ENCODE measurements around the gene MARCHF11. TPM values are rescaled to one million over a fixed set of nuclear protein-coding genes. Genes with fewer than 3 reads are reported as not detected.

MARCHF11 gene
- total and polyA plus RNA-seq, 2 experiments from 2014 or later: not detected

GRCh38 chr5:16115140-16115539 lies 64.5 kb downstream of the MARCHF11 start:
- Histone ChIP-seq H3K9ac (no peak overlapping the region), H3K4me1 (ENCODE audit: insufficient read depth) (no peaks in the 10 kb centered on the region), H3K27me3 (replicated peaks; ENCODE audit: insufficient read depth) (no peaks in the 10 kb centered on the region), H3K79me2 (ENCODE audit: insufficient read depth) (no peaks in the 10 kb centered on the region), H4K20me1 (ENCODE audit: insufficient read depth) (no peaks in the 10 kb centered on the region), H2AFZ (no peak overlapping the region), H3K4me2 (ENCODE audit: unreplicated experiment) (no peak overlapping the region), H3K9me2 (ENCODE audit: insufficient read depth) (no peaks in the 10 kb centered on the region), H3F3A (ENCODE audit: insufficient read depth) (no peaks in the 10 kb centered on the region), H3K4me3 (no peak overlapping the region), H3K27ac (no peak overlapping the region), H3K9me3 (ENCODE audit: low read depth) (no peaks in the 10 kb centered on the region), H3K36me3 (ENCODE audit: low read depth) (no peaks in the 10 kb centered on the region)
- WGBS, 2 experiments (ENCODE audit: low coverage in 1 of 2, low lambda C conversion rate in 2 of 2, missing lambda C conversion rate in 2 of 2): 49 to 54% methylated on average over 8 of the region's 8 CpGs
- DNase-seq: no peak
- no peak for TF ChIP-seq EZH2phosphoT487 (IDR thresholded peaks at IDR 0.05; ENCODE audit: insufficient read depth, low read depth)
- TF ChIP-seq EZH2 (IDR thresholded peaks at IDR 0.05; ENCODE audit: insufficient read depth, poor library complexity, severe bottlenecking): no peak
- in situ Hi-C loops (cut with MboI): no loop called here

- Histone ChIP-seq H3K9me2 (ENCODE audit: insufficient read depth) (no peaks in the 10 kb centered on the region), H3K9me3 (ENCODE audit: low read depth) (no peaks in the 10 kb centered on the region), H2AFZ (no peak overlapping the region), H3K27ac (no peak overlapping the region), H3K4me1 (ENCODE audit: insufficient read depth) (no peaks in the 10 kb centered on the region), H4K20me1 (ENCODE audit: insufficient read depth) (no peaks in the 10 kb centered on the region), H3K4me2 (ENCODE audit: unreplicated experiment) (no peak overlapping the region), H3K4me3 (no peak overlapping the region), H3K9ac (no peak overlapping the region), H3K27me3 (replicated peaks; ENCODE audit: insufficient read depth) (no peaks in the 10 kb centered on the region), H3F3A (ENCODE audit: insufficient read depth) (no peaks in the 10 kb centered on the region), H3K36me3 (ENCODE audit: low read depth) (no peaks in the 10 kb centered on the region), H3K79me2 (ENCODE audit: insufficient read depth) (no peaks in the 10 kb centered on the region)
- in situ Hi-C loops (cut with MboI): no loop called here
- DNase-seq: no peak
- TF ChIP-seq EZH2phosphoT487 (IDR thresholded peaks at IDR 0.05; ENCODE audit: insufficient read depth, low read depth) (no peak), EZH2 (IDR thresholded peaks at IDR 0.05; ENCODE audit: insufficient read depth, poor library complexity, severe bottlenecking) (no peak)
- WGBS, 2 experiments (ENCODE audit: low coverage in 1 of 2, low lambda C conversion rate in 2 of 2, missing lambda C conversion rate in 2 of 2): 11 to 15% methylated on average over 3 of the region's 3 CpGs
Measured at GRCh38 chr5:16108418-16108817, 71.2 kb downstream of the MARCHF11 start.

- H3K4me3 ChIP-seq: no peak overlapping the region
- H3K4me2 ChIP-seq (ENCODE audit: unreplicated experiment): no peak overlapping the region
- no peaks in the 10 kb centered on the region for H3K4me1 ChIP-seq (ENCODE audit: insufficient read depth)
- no peaks in the 10 kb centered on the region for H4K20me1 ChIP-seq (ENCODE audit: insufficient read depth)
- H3K9me2 ChIP-seq (ENCODE audit: insufficient read depth): no peaks in the 10 kb centered on the region
- no peaks in the 10 kb centered on the region for H3K36me3 ChIP-seq (ENCODE audit: low read depth)
- TF ChIP-seq EZH2phosphoT487 (IDR thresholded peaks at IDR 0.05; ENCODE audit: insufficient read depth, low read depth) (no peak), EZH2 (IDR thresholded peaks at IDR 0.05; ENCODE audit: insufficient read depth, poor library complexity, severe bottlenecking) (no peak)
- H3K27me3 ChIP-seq (replicated peaks; ENCODE audit: insufficient read depth): no peaks in the 10 kb centered on the region
- H3K27ac ChIP-seq: no peak overlapping the region
- no peaks in the 10 kb centered on the region for H3K79me2 ChIP-seq (ENCODE audit: insufficient read depth)
- no peak overlapping the region for H2AFZ ChIP-seq
- DNase-seq: no peak
- 31 to 37% methylated on average over 2 of the region's 2 CpGs for WGBS, 2 experiments (ENCODE audit: low coverage in 1 of 2, low lambda C conversion rate in 2 of 2, missing lambda C conversion rate in 2 of 2)
- in situ Hi-C loops (cut with MboI): no loop called here
- H3K9ac ChIP-seq: no peak overlapping the region
- no peaks in the 10 kb centered on the region for H3K9me3 ChIP-seq (ENCODE audit: low read depth)
- no peaks in the 10 kb centered on the region for H3F3A ChIP-seq (ENCODE audit: insufficient read depth)
Measured at GRCh38 chr5:16104961-16105360, 74.6 kb downstream of the MARCHF11 start.

GRCh38 chr5:16095612-16096011 lies 84.0 kb downstream of the MARCHF11 start:
- Histone ChIP-seq H3F3A (ENCODE audit: insufficient read depth) (no peaks in the 10 kb centered on the region), H3K9me2 (ENCODE audit: insufficient read depth) (no peaks in the 10 kb centered on the region), H3K27ac (no peak overlapping the region), H4K20me1 (ENCODE audit: insufficient read depth) (no peaks in the 10 kb centered on the region), H3K9me3 (ENCODE audit: low read depth) (no peaks in the 10 kb centered on the region), H3K79me2 (ENCODE audit: insufficient read depth) (no peaks in the 10 kb centered on the region), H3K4me3 (no peak overlapping the region), H3K36me3 (ENCODE audit: low read depth) (no peaks in the 10 kb centered on the region), H3K27me3 (replicated peaks; ENCODE audit: insufficient read depth) (no peaks in the 10 kb centered on the region), H3K4me2 (ENCODE audit: unreplicated experiment) (no peak overlapping the region), H3K9ac (no peak overlapping the region), H2AFZ (no peak overlapping the region), H3K4me1 (ENCODE audit: insufficient read depth) (no peaks in the 10 kb centered on the region)
- in situ Hi-C loops (cut with MboI): no loop called here
- TF ChIP-seq EZH2phosphoT487 (IDR thresholded peaks at IDR 0.05; ENCODE audit: insufficient read depth, low read depth) (no peak), EZH2 (IDR thresholded peaks at IDR 0.05; ENCODE audit: insufficient read depth, poor library complexity, severe bottlenecking) (no peak)
- no peak for DNase-seq
- WGBS, 2 experiments (ENCODE audit: low coverage in 1 of 2, low lambda C conversion rate in 2 of 2, missing lambda C conversion rate in 2 of 2): 53 to 63% methylated on average over 5 of the region's 5 CpGs

GRCh38 chr5:16090270-16090669 lies 89.3 kb downstream of the MARCHF11 start:
- no peak for DNase-seq
- H3K79me2 ChIP-seq (ENCODE audit: insufficient read depth): no peaks in the 10 kb centered on the region
- no peak overlapping the region for H2AFZ ChIP-seq
- no peak overlapping the region for H3K27ac ChIP-seq
- H3K4me2 ChIP-seq (ENCODE audit: unreplicated experiment): no peak overlapping the region
- H4K20me1 ChIP-seq (ENCODE audit: insufficient read depth): no peaks in the 10 kb centered on the region
- H3F3A ChIP-seq (ENCODE audit: insufficient read depth): no peaks in the 10 kb centered on the region
- 67 to 71% methylated on average over 6 of the region's 6 CpGs for WGBS, 2 experiments (ENCODE audit: low coverage in 1 of 2, low lambda C conversion rate in 2 of 2, missing lambda C conversion rate in 2 of 2)
- in situ Hi-C loops (cut with MboI): no loop called here
- H3K4me3 ChIP-seq: no peak overlapping the region
- H3K36me3 ChIP-seq (ENCODE audit: low read depth): no peaks in the 10 kb centered on the region
- H3K27me3 ChIP-seq (replicated peaks; ENCODE audit: insufficient read depth): no peaks in the 10 kb centered on the region
- TF ChIP-seq EZH2 (IDR thresholded peaks at IDR 0.05; ENCODE audit: insufficient read depth, poor library complexity, severe bottlenecking) (no peak), EZH2phosphoT487 (IDR thresholded peaks at IDR 0.05; ENCODE audit: insufficient read depth, low read depth) (no peak)
- H3K9me2 ChIP-seq (ENCODE audit: insufficient read depth): no peaks in the 10 kb centered on the region
- no peaks in the 10 kb centered on the region for H3K9me3 ChIP-seq (ENCODE audit: low read depth)
- no peak overlapping the region for H3K9ac ChIP-seq
- H3K4me1 ChIP-seq (ENCODE audit: insufficient read depth): no peaks in the 10 kb centered on the region

Measured in GM23248 (cell line).